PFSK-1 (cell line): ENCODE data around the gene F12.

Source experiments
- POLR2AphosphoS5 ChIP-seq: IDR thresholded peaks from 2 replicates; pipeline ENCODE4 v1.6.1; 2012; ENCODE audit warnings: low read depth, mild to moderate bottlenecking, control low read depth, low read length, moderate library complexity
- SIN3A ChIP-seq: IDR thresholded peaks from 2 replicates; pipeline ENCODE4 v1.6.1; 2012; ENCODE audit warnings: mild to moderate bottlenecking, low read length, moderate library complexity, borderline replicate concordance; ENCODE audit not compliant: insufficient read depth
- TAF1 ChIP-seq: IDR thresholded peaks from 2 replicates; pipeline ENCODE4 v1.6.1; 2012; ENCODE audit warnings: low read length, control low read depth, borderline replicate concordance; ENCODE audit not compliant: insufficient read depth

GRCh38 chr5:177427211-177427822, 18.0 kb upstream of the F12 start:
- TF ChIP-seq POLR2AphosphoS5 (no peak), TAF1 (no peak), SIN3A (no peak)
